ENCODE results near the gene ZNF256. TPM values are rescaled to one million over a fixed set of nuclear protein-coding genes. Genes with fewer than 3 reads are reported as not detected.

ZNF256 gene
- total and polyA plus RNA-seq, 2 donors (not counting 1 experiment from before 2014, with no cell fraction given) = 3.7 to 6.3 TPM

GRCh38 chr19:57954996-57955395, 7.5 kb upstream of the ZNF256 start:
- Histone ChIP-seq H3K9ac (ENCODE audit: insufficient read depth, low read length) (no peak overlapping the region), H4K20me1 (ENCODE audit: control insufficient read depth, extremely low read depth, insufficient read depth, low read length) (no peaks in the 10 kb centered on the region), H3K36me3 (ENCODE audit: control insufficient read depth, insufficient read depth, low read length) (no peaks in the 10 kb centered on the region), H3K4me2 (ENCODE audit: extremely low read depth, insufficient read depth, low read length) (no peak overlapping the region), H3K27ac (ENCODE audit: insufficient read depth, low read length) (no peak overlapping the region), H3K4me3 (replicated peaks in 1 of 4; ENCODE audit: control extremely low read depth in 1 of 4, insufficient read depth in 1 of 4, low read depth in 3 of 4, low read length in 4 of 4) (no peak overlapping the region), H3K9me3 (ENCODE audit: control insufficient read depth, insufficient read depth, low read depth, low read length) (no peaks in the 10 kb centered on the region), H2AFZ (ENCODE audit: low read length) (no peak overlapping the region), H3K27me3 (ENCODE audit: control insufficient read depth, insufficient read depth, low read length) (no peaks in the 10 kb centered on the region), H3K4me1 (ENCODE audit: control insufficient read depth, extremely low read depth, insufficient read depth, low read length) (no peaks in the 10 kb centered on the region), H3K79me2 (ENCODE audit: control insufficient read depth, insufficient read depth, low read length) (no peaks in the 10 kb centered on the region)
- DNase-seq (ENCODE audit: low read depth in 2 of 2) = no peak
- no peak for TF ChIP-seq EZH2 (IDR thresholded peaks at IDR 0.05; ENCODE audit: low read length, missing control alignments)
- no peak for TF ChIP-seq CTCF (conservative IDR thresholded peaks at IDR 0.05 in 1 of 2, IDR thresholded peaks at IDR 0.05 in 1 of 2; ENCODE audit: low read depth in 1 of 2, low read length in 2 of 2)

- Histone ChIP-seq H3K27ac (ENCODE audit: insufficient read depth, low read length) (no peak overlapping the region), H3K4me1 (ENCODE audit: control insufficient read depth, extremely low read depth, insufficient read depth, low read length) (no peaks in the 10 kb centered on the region), H2AFZ (ENCODE audit: low read length) (no peak overlapping the region), H3K79me2 (ENCODE audit: control insufficient read depth, insufficient read depth, low read length) (peaks cover 15% of the 10 kb centered on the region), H3K4me3 (replicated peaks in 1 of 4; ENCODE audit: control extremely low read depth in 1 of 4, insufficient read depth in 1 of 4, low read depth in 3 of 4, low read length in 4 of 4) (no peak overlapping the region), H3K4me2 (ENCODE audit: extremely low read depth, insufficient read depth, low read length) (no peak overlapping the region), H3K9ac (ENCODE audit: insufficient read depth, low read length) (no peak overlapping the region), H3K36me3 (ENCODE audit: control insufficient read depth, insufficient read depth, low read length) (no peaks in the 10 kb centered on the region), H4K20me1 (ENCODE audit: control insufficient read depth, extremely low read depth, insufficient read depth, low read length) (no peaks in the 10 kb centered on the region), H3K9me3 (ENCODE audit: control insufficient read depth, insufficient read depth, low read depth, low read length) (no peaks in the 10 kb centered on the region), H3K27me3 (ENCODE audit: control insufficient read depth, insufficient read depth, low read length) (no peaks in the 10 kb centered on the region)
- no peak for DNase-seq (ENCODE audit: low read depth in 2 of 2)
- TF ChIP-seq EZH2 (IDR thresholded peaks at IDR 0.05; ENCODE audit: low read length, missing control alignments) (no peak), CTCF (conservative IDR thresholded peaks at IDR 0.05 in 1 of 2, IDR thresholded peaks at IDR 0.05 in 1 of 2; ENCODE audit: low read depth in 1 of 2, low read length in 2 of 2) (no peak)
These were observed 2.2 kb upstream of the ZNF256 start for GRCh38 chr19:57949702-57950101.

GRCh38 chr19:57949296-57949695, 1.8 kb upstream of the ZNF256 start:
- no peak for DNase-seq (ENCODE audit: low read depth in 2 of 2)
- no peak overlapping the region for H3K9ac ChIP-seq (ENCODE audit: insufficient read depth, low read length)
- H3K79me2 ChIP-seq (ENCODE audit: control insufficient read depth, insufficient read depth, low read length) = peaks cover 15% of the 10 kb centered on the region
- no peak overlapping the region for H3K4me3 ChIP-seq (replicated peaks in 1 of 4; ENCODE audit: control extremely low read depth in 1 of 4, insufficient read depth in 1 of 4, low read depth in 3 of 4, low read length in 4 of 4)
- H3K4me2 ChIP-seq (ENCODE audit: extremely low read depth, insufficient read depth, low read length) = no peak overlapping the region
- no peaks in the 10 kb centered on the region for H3K36me3 ChIP-seq (ENCODE audit: control insufficient read depth, insufficient read depth, low read length)
- H3K4me1 ChIP-seq (ENCODE audit: control insufficient read depth, extremely low read depth, insufficient read depth, low read length) = no peaks in the 10 kb centered on the region
- H2AFZ ChIP-seq (ENCODE audit: low read length) = no peak overlapping the region
- no peaks in the 10 kb centered on the region for H3K9me3 ChIP-seq (ENCODE audit: control insufficient read depth, insufficient read depth, low read depth, low read length)
- H4K20me1 ChIP-seq (ENCODE audit: control insufficient read depth, extremely low read depth, insufficient read depth, low read length) = no peaks in the 10 kb centered on the region
- TF ChIP-seq EZH2 (IDR thresholded peaks at IDR 0.05; ENCODE audit: low read length, missing control alignments) = no peak
- no peak for TF ChIP-seq CTCF (conservative IDR thresholded peaks at IDR 0.05 in 1 of 2, IDR thresholded peaks at IDR 0.05 in 1 of 2; ENCODE audit: low read depth in 1 of 2, low read length in 2 of 2)
- no peaks in the 10 kb centered on the region for H3K27me3 ChIP-seq (ENCODE audit: control insufficient read depth, insufficient read depth, low read length)
- no peak overlapping the region for H3K27ac ChIP-seq (ENCODE audit: insufficient read depth, low read length)
